Colonic mucosa (tissue), 4 donors: ENCODE measurements around the gene TWSG1. TPM values are rescaled to one million over a fixed set of nuclear protein-coding genes. Genes with fewer than 3 reads are reported as not detected.

Source experiments
- DNase-seq: peaks from one replicate; pipeline ENCODE4 v3.0.0-alpha.2; 2020
- H3K27ac ChIP-seq: fragments of 200-600 bp; one replicate; pipeline ENCODE4 v1.8.0; 2021
- H3K27me3 ChIP-seq: fragments of 200-600 bp; one replicate; pipeline ENCODE4 v1.8.0; 2021
- H3K36me3 ChIP-seq: fragments of 200-600 bp; one replicate; pipeline ENCODE4 v1.8.0; 2021
- H3K4me1 ChIP-seq: fragments of 200-600 bp; one replicate; pipeline ENCODE4 v1.8.0; 2021; ENCODE audit warnings: mild to moderate bottlenecking
- H3K4me3 ChIP-seq: fragments of 200-600 bp; one replicate; pipeline ENCODE4 v1.8.0; 2021
- H3K9ac ChIP-seq, 2 donors: one replicate each; pipeline ENCODE4 v1.7.0; 2013; ENCODE audit warnings: control low read depth in 2 of 2, low read depth in 2 of 2, low read length in 2 of 2
- H3K9me3 ChIP-seq: fragments of 200-600 bp; one replicate; pipeline ENCODE4 v1.8.0; 2021
- intact Hi-C: fragments of 100-400 bp; cut with DNase I; formaldehyde crosslinking; loops from one replicate; pipeline ENCODE4 v1.14.1; 2022
- total RNA-seq, 2 donors: library from RNA; stranded (reverse); fragmentation: NEBNext Ultra II Directional in 1 of 2; extraction: Animal tissue kit (Norgen Biotek cat#: 25700) in 1 of 2; gene quantifications; one replicate each; pipeline ENCODE4 v1.2.1, GENCODE V29; 2021
- TF ChIP-seq, protein P1 (sequence below): fragments of 200-600 bp; IDR thresholded peaks from one replicate; pipeline ENCODE4 v1.8.0; 2022; ENCODE audit warnings: antibody characterized with exemption, mild to moderate bottlenecking
- donor health status: healthy.
- donor health status: DM: no; HTN: no; CAD: no.
- donor health status: DM: no; HTN: no; CAD: no.

The TWSG1 gene
- total RNA-seq, 2 donors from 2014 or later: 14.1 to 25.1 TPM

DNA sequence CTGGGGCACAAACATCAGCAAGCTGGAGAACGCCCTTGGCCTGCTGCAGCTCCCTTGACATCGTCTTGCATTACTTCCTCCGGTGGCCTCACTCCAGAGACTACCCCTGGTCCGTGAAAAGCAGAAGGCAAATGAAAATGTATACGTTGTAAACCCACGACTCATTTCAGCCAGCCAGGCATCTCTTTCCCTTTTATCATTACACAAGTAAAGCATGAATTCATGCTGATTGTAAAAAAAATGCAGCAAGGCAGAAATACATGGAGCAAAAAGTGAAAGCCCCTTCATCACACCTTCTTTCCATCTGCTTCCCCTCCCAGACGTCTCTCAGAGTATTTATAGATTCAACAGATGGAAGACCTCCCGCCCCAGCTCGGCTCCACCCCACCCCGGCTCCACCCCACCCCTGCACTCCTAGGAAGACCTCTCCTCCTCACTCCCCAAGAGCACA lies 99.1 kb downstream of the TWSG1 start:
- no peaks in the 10 kb centered on the region for H3K36me3 ChIP-seq
- DNase-seq: no peak
- H3K9ac ChIP-seq: no peak overlapping the region
- H3K27ac ChIP-seq: no peak overlapping the region
- no peaks in the 10 kb centered on the region for H3K9me3 ChIP-seq
- TF ChIP-seq, protein P1, sequence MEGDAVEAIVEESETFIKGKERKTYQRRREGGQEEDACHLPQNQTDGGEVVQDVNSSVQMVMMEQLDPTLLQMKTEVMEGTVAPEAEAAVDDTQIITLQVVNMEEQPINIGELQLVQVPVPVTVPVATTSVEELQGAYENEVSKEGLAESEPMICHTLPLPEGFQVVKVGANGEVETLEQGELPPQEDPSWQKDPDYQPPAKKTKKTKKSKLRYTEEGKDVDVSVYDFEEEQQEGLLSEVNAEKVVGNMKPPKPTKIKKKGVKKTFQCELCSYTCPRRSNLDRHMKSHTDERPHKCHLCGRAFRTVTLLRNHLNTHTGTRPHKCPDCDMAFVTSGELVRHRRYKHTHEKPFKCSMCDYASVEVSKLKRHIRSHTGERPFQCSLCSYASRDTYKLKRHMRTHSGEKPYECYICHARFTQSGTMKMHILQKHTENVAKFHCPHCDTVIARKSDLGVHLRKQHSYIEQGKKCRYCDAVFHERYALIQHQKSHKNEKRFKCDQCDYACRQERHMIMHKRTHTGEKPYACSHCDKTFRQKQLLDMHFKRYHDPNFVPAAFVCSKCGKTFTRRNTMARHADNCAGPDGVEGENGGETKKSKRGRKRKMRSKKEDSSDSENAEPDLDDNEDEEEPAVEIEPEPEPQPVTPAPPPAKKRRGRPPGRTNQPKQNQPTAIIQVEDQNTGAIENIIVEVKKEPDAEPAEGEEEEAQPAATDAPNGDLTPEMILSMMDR: no peak
- intact Hi-C loops: no loop called here
- no peak overlapping the region for H3K4me3 ChIP-seq
- no peaks in the 10 kb centered on the region for H3K27me3 ChIP-seq
- H3K4me1 ChIP-seq: no peaks in the 10 kb centered on the region

DNA sequence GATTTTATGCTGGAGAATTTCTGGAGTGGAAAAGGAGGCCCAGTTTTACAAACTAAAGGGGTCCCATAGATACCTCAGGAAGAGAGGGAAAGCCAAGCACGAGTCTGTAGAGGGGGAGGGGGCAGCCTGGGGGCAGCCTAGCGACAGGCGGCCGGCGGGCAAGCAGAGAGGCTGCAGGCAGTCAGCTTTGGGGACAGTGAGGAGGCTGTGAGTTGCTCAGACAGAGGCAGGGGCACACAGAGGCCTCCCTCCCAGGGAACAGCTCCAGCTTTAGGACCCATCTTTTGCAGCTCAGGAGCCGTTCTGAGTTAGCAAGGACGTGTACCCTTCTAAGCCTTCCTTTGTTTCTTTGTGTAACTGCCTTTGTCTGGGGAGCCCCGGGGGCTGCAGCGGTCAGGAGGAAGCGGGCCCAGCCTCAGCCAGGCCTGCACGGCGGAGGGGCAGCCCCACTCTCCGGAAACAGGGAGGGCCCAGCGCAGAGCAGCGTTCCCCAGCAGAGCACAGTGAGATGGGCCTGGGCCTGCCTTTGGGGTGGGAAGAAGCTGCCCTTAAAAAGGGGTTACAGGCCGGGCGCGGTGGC lies 99.6 kb downstream of the TWSG1 start:
- Histone ChIP-seq H3K9ac (no peak overlapping the region), H3K36me3 (no peaks in the 10 kb centered on the region), H3K9me3 (no peaks in the 10 kb centered on the region), H3K27me3 (no peaks in the 10 kb centered on the region), H3K27ac (no peak overlapping the region), H3K4me1 (no peaks in the 10 kb centered on the region), H3K4me3 (no peak overlapping the region)
- TF ChIP-seq, protein P1: no peak
- no peak for DNase-seq
- intact Hi-C loops: no loop called here

DNA sequence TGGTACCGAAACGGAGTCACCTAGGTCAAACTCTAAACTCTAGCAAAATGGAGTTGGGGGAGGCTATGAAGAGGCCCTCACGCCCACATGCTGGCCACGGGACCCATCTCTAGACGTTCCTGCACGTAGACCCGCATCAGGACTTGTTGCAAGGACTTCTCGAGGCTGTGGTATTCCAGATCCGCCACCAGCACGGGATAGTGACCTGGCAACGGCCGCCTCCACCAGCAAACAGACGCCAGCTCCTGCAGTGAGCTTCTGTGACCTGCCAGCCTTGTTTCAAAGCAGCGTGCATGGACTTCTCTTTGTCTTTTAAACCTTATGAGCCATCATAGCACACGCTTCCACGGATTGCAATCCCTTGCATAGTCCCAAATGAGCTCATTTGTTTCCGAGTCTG lies 100.5 kb downstream of the TWSG1 start:
- Histone ChIP-seq H3K4me3 (no peak overlapping the region), H3K9me3 (no peaks in the 10 kb centered on the region), H3K27ac (no peak overlapping the region), H3K36me3 (no peaks in the 10 kb centered on the region), H3K27me3 (no peaks in the 10 kb centered on the region), H3K9ac (no peak overlapping the region), H3K4me1 (no peaks in the 10 kb centered on the region)
- TF ChIP-seq, protein P1: no peak
- no peak for DNase-seq
- intact Hi-C loops: no loop called here

DNA sequence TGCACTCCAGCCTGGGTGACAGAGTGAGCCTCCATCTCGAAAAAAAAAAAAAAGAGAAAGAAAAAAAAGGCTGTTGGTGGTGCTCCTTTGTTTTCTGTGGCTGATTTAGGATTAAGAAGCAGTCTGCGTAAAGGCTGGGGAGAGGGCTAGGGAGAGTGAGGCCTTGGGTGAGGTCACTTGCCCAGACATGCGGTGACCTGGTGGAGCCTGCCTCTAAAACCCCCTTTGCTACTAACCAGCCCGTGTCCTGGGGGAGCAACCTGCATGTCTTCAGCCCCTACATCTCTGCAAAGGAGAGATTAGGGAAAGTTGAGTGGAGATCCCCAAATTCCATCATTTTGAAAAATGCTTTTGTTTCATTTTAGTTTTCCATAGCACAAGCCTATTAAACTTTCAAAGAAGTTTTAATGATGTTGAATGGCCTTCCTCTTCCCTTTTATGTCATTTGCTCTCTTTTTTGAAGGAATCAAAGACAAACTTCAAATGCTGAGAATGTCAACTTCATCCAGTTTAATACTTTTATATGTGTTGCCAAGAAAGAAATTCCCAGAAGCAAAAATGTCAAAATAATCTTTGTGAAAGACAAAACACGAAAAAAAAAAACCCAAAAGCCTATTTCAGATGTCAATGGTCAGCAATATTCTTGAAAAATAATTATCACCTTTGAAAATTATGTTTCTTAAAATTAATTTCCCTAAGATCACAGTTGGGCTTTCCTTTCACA lies 101.8 kb downstream of the TWSG1 start:
- DNase-seq: no peak
- no peak overlapping the region for H3K27ac ChIP-seq
- H3K4me1 ChIP-seq: no peaks in the 10 kb centered on the region
- H3K36me3 ChIP-seq: no peaks in the 10 kb centered on the region
- TF ChIP-seq, protein P1: no peak
- H3K27me3 ChIP-seq: no peaks in the 10 kb centered on the region
- intact Hi-C loops: no loop called here
- H3K9me3 ChIP-seq: no peaks in the 10 kb centered on the region
- no peak overlapping the region for H3K9ac ChIP-seq
- H3K4me3 ChIP-seq: no peak overlapping the region

DNA sequence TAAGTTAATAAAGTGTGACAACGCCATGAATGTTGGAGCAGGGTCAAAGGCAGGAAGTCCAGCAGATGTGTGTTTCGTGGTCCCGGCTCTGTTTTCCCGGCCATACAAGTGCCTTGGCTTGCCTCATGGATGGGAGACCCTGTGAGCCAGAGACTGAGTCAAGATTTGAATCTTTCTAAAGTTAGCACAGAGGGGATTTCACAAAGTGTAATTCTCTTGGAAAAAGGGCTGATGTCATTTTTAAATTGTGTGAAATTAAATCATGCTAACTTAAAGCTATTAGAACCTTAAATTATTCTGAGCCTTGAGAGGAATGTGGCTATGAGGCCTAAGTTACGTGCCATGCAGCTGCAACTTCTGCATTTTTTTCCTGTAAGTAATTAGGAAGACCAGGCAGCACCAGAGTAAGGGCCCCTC lies 102.5 kb downstream of the TWSG1 start:
- TF ChIP-seq, protein P1: no peak
- Histone ChIP-seq H3K9me3 (no peaks in the 10 kb centered on the region), H3K27me3 (no peaks in the 10 kb centered on the region), H3K27ac (no peak overlapping the region), H3K4me1 (no peaks in the 10 kb centered on the region), H3K36me3 (no peaks in the 10 kb centered on the region), H3K4me3 (no peak overlapping the region), H3K9ac (no peak overlapping the region)
- no peak for DNase-seq
- intact Hi-C loops: no loop called here
